ENCODE measurements around the gene CYP2A7. TPM values are rescaled to one million over a fixed set of nuclear protein-coding genes. Genes with fewer than 3 reads are reported as not detected.
"Not testable (repeated sequence)": the region's sequence is repeated elsewhere in the genome, so short reads cannot be mapped to it uniquely, and the experiment has no call there.

CYP2A7 gene
- total RNA-seq, 1 donor from 2014 or later = 1.7 TPM

DNA sequence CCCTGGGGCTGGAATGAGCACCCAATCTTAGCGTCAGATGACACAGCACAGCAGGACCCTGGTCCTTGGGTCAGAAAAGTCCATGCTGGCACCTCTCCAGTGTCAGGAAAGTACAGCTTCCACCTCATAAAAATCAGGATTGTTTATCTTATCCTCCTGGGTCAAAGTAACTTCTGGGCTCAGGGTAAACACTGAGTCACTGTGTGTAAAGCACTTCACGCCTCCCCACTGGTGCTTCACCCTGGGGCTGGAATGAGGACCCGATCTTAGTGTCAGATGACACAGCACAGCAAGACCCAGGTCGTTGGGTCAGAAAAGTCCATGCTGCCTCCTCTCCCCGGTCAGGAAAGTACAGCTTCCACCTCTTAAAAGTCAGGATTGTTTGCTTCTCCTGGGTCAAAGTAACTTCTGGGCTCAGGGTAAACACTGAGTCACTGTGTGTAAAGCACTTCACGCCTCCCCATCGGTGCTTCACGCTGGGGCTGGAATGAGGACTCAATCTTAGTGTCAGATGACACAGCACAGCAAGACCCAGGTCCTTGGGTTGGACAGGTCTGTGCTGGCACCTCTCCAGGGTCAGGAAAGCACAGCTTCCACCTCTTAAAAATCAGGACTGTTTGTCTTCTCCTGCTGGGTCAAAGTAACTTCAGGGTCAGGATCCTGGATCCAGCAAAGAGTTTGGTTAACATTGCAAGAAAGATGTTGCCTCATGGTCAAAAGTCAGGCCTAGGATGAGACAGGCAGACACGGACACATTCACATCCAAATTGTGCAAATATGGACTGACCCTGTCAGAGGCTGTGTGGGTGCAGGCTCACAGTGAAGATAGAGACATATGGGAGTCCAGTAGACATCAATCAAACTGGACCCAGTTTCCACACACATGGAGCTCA, 39.2 kb upstream of the CYP2A7 start:
- TF ChIP-seq, protein P1, sequence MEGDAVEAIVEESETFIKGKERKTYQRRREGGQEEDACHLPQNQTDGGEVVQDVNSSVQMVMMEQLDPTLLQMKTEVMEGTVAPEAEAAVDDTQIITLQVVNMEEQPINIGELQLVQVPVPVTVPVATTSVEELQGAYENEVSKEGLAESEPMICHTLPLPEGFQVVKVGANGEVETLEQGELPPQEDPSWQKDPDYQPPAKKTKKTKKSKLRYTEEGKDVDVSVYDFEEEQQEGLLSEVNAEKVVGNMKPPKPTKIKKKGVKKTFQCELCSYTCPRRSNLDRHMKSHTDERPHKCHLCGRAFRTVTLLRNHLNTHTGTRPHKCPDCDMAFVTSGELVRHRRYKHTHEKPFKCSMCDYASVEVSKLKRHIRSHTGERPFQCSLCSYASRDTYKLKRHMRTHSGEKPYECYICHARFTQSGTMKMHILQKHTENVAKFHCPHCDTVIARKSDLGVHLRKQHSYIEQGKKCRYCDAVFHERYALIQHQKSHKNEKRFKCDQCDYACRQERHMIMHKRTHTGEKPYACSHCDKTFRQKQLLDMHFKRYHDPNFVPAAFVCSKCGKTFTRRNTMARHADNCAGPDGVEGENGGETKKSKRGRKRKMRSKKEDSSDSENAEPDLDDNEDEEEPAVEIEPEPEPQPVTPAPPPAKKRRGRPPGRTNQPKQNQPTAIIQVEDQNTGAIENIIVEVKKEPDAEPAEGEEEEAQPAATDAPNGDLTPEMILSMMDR (IDR thresholded peaks at IDR 0.05) = no peak
- intact Hi-C loops (cut with DNase I) = no loop called here
- no peak overlapping the region for H3K4me3 ChIP-seq
- ATAC-seq (peak; percentile 89), DNase-seq (peak; percentile 82)
- H3K4me1 ChIP-seq = peaks cover 8% of the 10 kb centered on the region
- peaks cover 3% of the 10 kb centered on the region for H3K9me3 ChIP-seq
- H3K27ac ChIP-seq = peak overlapping the region; percentile 36
- no peaks in the 10 kb centered on the region for H3K36me3 ChIP-seq
- H3K27me3 ChIP-seq = no peaks in the 10 kb centered on the region

DNA sequence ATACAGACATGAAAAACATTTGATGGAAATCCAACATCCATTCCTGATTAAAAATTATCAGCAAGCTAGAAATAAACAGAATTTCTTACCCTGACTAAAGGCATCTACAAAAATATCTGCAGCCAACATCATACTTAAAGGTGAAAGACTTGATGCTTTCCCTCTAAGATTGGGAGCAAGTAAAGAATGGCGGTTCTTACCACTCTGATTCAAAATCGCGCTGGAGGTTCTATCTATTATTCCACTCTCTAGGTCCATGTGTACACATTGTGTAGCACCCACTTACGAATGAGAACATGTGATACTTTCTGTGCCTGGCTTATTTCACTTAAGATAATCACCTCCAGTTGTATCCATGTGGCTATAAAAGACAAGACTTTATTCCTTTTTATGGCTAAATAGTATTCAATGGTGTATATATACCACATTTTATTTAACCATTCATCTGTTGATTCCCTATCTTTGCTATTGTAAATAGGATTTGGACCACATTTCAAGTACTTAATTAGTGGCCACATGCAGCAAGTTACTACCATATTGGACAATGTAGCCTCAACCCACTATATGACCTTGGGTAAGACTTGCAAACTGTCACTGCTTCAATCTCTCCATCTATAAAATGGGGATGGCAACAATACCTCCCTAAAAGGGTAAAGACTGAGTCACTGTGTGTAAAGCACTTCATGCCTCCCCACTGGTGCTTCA, 38.4 kb upstream of the CYP2A7 start:
- DNase-seq = no peak
- Histone ChIP-seq H3K9me3 (peaks cover 3% of the 10 kb centered on the region), H3K4me1 (peaks cover 8% of the 10 kb centered on the region), H3K4me3 (no peak overlapping the region), H3K36me3 (no peaks in the 10 kb centered on the region), H3K27me3 (no peaks in the 10 kb centered on the region), H3K27ac (no peak overlapping the region)
- intact Hi-C loops (cut with DNase I) = no loop called here
- ATAC-seq = no peak
- TF ChIP-seq, protein P1 (IDR thresholded peaks at IDR 0.05) = no peak

- intact Hi-C loops (cut with DNase I); DNase-seq; H3K4me3 ChIP-seq; H3K27ac ChIP-seq; H3K9me3 ChIP-seq; H3K4me1 ChIP-seq; ATAC-seq; H3K36me3 ChIP-seq; H3K27me3 ChIP-seq: not testable (repeated sequence)
Observed at GRCh38 chr19:40919530-40920299, 37.7 kb upstream of the CYP2A7 start.

DNA sequence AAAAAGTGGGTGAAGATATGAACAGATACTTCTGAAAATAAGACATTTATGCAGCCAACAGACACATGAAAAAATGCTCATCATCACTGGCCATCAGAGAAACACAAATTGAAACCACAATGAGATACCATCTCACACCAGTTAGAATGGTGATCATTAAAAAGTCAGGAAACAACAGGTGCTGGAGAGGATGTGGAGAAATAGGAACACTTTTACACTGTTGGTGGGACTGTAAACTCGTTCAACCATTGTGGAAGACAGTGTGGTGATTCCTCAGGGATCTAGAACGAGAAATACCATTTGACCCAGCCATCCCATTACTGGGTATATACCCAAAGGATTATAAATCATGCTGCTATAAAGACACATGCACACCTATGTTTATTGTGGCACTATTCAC, 36.3 kb upstream of the CYP2A7 start:
- H3K9me3 ChIP-seq; H3K4me1 ChIP-seq; H3K27me3 ChIP-seq; H3K27ac ChIP-seq; intact Hi-C loops (cut with DNase I); H3K4me3 ChIP-seq; DNase-seq; H3K36me3 ChIP-seq; ATAC-seq: not testable (repeated sequence)

GRCh38 chr19:40908976-40909375, 26.9 kb upstream of the CYP2A7 start:
- H3K9me3 ChIP-seq = no peaks in the 10 kb centered on the region
- H3K4me1 ChIP-seq = no peaks in the 10 kb centered on the region
- intact Hi-C loops (cut with DNase I) = no loop called here
- H3K4me3 ChIP-seq = no peak overlapping the region
- TF ChIP-seq, protein P1 (IDR thresholded peaks at IDR 0.05) = no peak
- no peak overlapping the region for H3K27ac ChIP-seq
- DNase-seq = no peak
- ATAC-seq = peak; percentile 18
- no peaks in the 10 kb centered on the region for H3K27me3 ChIP-seq
- no peaks in the 10 kb centered on the region for H3K36me3 ChIP-seq

- H3K36me3 ChIP-seq = no peaks in the 10 kb centered on the region
- intact Hi-C loops (cut with DNase I) = no loop called here
- no peak overlapping the region for H3K4me3 ChIP-seq
- ATAC-seq = peak; percentile 79
- DNase-seq = peak; percentile 78
- H3K27ac ChIP-seq = no peak overlapping the region
- TF ChIP-seq, protein P1 (IDR thresholded peaks at IDR 0.05) = no peak
- H3K9me3 ChIP-seq = no peaks in the 10 kb centered on the region
- no peaks in the 10 kb centered on the region for H3K27me3 ChIP-seq
- H3K4me1 ChIP-seq = no peaks in the 10 kb centered on the region
Observed at GRCh38 chr19:40907968-40908735, 26.1 kb upstream of the CYP2A7 start.
